Measurements from ENCODE around the gene DDTL.

DNA sequence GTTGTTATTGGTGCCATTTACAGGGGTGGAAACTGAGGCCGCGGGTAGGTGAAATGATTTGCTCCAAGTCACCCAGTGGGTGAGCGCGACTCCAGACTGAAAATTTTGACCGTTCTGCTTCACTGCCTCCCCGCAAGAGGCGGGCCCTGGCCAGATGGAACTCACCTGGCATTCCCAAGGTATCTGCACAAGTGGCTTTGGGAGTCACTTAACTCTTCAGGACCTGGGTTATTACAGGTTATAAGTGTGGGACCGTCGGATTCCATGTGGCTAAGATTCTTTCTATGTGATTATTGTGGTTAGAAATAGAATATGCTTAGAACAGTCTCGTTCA is 45.0 kb downstream of the DDTL start:
- TF ChIP-seq, protein P1, sequence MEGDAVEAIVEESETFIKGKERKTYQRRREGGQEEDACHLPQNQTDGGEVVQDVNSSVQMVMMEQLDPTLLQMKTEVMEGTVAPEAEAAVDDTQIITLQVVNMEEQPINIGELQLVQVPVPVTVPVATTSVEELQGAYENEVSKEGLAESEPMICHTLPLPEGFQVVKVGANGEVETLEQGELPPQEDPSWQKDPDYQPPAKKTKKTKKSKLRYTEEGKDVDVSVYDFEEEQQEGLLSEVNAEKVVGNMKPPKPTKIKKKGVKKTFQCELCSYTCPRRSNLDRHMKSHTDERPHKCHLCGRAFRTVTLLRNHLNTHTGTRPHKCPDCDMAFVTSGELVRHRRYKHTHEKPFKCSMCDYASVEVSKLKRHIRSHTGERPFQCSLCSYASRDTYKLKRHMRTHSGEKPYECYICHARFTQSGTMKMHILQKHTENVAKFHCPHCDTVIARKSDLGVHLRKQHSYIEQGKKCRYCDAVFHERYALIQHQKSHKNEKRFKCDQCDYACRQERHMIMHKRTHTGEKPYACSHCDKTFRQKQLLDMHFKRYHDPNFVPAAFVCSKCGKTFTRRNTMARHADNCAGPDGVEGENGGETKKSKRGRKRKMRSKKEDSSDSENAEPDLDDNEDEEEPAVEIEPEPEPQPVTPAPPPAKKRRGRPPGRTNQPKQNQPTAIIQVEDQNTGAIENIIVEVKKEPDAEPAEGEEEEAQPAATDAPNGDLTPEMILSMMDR (conservative IDR thresholded peaks at IDR 0.05): no peak
- TF ChIP-seq EZH2 (IDR thresholded peaks at IDR 0.05; ENCODE audit: low read depth): no peak

Data from PC-9 (cell line).